Stimulated activated CD4-positive, alpha-beta T cell treated with anti-CD3 and anti-CD28 coated beads, Interleukin-12 subunit alpha, Interleukin-12 subunit beta, amount 100 ng/mL, for 4 hours (primary cell): ENCODE measurements around the gene CDKN3.
A peak's percentile ranks its signal among the peaks of the same experiment; 100 is the strongest.
"Not testable (repeated sequence)": the region's sequence is repeated elsewhere in the genome, so short reads cannot be mapped to it uniquely, and the experiment has no call there.

Source experiments
- DNase-seq: peaks from one replicate; pipeline ENCODE4 v3.0.0-alpha.2; 2020

Gene CDKN3

DNA sequence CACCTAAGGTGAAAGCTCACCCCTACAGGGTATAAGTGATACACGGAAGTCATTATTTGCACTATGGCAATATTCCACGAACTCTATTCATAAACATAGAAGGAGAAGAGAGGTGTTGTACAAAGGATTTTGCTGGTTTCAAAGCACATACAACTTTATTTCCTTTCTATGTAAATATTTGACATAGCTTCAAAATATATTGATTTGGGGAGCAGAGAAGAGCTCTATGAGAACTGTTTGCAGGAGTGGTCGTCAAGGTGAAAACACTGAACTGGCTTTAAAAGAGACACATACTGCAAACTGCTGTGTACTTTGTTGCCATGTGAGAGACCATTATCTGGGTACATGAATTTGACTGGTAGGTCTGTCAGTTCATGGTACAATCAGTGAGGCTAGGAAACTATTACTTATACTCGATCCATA lies 27.7 kb downstream of the CDKN3 start:
- no peak for DNase-seq

DNA sequence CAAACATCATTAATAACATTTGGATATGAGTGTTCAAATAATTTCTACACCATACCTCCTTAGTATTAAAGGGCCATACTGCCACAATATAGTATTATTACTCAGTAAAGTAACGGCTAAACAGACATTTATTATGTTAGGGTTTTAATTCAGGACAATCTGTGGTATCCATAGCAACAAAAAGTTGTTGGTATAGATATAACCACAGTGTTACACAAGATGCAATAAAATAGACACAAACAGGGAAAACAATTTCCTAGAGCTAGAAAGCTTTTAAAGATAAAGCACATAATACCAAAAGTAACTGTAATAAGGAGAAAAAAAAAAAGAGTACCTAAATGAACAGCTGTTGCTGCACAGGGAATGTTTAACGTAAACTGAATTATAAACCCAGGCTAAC lies 28.3 kb downstream of the CDKN3 start:
- DNase-seq, result no peak

DNA sequence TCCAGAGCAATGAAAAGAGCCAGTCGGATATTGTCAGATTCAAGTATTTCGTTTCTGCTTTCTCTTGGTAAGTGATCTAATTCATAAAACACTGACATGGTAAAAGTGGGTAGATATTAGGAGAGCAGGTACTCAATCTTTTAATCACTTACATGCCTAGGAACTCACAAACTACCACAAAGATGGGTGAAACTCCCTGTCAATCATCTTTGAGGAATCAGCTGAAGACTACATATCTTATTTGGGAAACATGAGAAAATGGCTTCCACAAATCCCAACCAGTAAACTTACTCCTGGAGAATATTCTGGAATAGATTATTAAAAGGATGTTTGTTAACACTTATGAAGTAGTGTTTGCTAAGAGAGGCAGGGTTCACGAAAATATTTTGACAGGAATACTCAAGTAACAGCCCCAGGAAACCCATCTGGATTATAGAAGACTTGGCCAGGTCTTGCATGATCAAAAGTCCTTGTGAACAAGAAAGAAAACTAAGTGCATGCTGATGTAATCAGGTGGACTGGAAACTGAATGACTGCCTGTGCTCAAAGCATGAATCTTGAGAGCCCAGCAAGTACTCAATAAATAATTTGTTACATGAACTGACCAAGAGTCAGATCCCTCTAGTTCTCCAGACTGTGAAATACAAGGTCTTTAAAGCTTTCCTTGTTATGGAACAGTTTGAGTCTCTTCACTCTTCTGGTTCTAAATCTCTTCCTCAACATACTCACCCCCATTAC lies 28.9 kb downstream of the CDKN3 start:
- DNase-seq, result no peak

DNA sequence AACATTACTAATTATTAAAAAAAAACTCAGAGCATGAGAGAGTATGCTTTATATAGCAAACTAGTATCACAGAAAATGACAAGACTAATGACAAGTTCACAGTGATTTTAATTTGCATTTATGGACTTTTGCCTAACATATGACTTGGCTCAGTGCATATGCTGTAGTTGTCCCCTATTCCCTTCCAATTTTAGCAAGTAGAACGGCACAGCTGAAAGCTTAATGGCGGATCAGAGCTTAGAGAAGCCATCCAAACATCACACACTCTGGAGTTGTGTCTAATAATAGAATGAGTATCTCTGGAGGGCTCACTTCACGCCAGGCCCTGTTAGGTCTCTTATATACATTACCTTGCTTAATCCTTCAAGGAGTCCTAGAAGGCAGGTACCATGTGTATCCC lies 31.1 kb downstream of the CDKN3 start:
- no peak for DNase-seq

DNA sequence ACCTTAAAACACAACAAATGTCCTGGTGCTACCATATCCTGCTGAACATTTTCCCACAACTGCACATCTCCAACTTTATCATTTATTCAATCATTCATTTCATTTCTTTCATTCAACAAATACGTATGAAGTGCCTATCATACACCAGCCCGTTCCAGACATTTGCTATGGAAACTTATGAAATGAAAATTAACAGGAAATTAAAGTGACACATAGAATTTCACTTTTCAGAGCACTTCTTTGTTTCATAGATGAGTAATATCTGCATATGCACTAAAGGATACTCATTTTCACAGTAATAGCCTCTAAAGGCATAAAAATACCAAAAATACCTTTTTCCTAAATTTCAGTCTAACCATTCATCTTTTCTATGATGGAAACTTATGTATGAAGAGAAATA lies 31.7 kb downstream of the CDKN3 start:
- no peak for DNase-seq

DNA sequence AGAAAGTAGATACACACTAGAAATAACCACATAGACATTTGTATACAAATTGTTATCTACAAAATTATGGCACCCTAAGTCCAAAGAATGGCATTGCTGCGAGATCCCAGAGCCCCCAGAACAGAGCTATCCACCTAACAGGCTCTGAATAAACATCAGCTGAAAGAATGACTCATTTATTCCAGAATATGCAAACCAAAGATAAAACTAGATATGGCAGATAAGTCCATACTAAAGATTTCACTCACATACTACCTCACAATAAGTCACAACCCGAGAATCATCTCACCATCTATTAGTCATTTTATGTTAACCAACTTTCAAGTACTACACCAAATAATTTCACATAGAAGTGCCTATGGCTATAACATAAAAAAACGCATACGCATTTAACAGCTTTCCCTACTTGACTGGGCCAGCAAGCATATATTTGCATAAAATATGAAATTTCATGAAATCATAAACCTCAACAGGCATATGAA lies 38.7 kb downstream of the CDKN3 start:
- peak; percentile 6 for DNase-seq

DNA sequence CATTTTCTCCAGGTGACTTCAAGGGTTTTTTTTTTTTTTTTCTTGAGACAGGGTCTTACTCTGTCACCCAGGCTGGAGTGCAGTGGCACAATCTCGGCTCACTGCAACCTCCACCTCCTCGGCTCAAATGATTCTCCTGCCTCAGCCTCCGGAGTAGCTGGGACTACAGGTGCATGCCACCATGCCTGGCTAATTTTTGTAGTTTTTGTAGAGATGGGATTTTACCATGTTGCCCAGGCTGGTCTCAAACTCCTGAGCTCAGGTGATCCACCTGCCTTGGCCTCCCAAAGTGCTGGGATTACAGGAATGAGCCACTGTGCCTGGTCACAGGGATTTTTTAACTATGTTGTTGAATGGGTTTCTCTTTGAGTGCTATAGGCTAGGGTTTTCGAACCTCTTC lies 41.1 kb downstream of the CDKN3 start:
- DNase-seq, result not testable (repeated sequence)

DNA sequence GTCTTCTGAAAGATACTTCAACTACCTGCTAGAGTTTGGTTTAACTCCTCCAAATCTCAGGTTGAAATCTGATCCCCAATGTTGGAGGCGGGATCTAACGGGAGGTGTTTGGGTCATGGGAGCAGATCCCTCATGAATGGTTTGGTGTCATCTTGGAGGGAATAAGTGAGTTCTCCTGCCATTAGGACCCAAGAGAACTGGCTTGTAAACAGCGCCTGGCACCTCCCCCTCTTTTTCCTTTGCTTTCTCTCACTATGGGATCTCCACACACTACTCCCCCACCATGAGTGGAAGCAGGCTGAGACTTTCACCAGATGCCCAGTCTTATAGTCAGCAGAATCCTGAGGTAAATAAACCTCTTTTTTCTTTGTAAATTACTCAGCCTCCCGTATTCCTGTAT lies 41.9 kb downstream of the CDKN3 start:
- no peak for DNase-seq

DNA sequence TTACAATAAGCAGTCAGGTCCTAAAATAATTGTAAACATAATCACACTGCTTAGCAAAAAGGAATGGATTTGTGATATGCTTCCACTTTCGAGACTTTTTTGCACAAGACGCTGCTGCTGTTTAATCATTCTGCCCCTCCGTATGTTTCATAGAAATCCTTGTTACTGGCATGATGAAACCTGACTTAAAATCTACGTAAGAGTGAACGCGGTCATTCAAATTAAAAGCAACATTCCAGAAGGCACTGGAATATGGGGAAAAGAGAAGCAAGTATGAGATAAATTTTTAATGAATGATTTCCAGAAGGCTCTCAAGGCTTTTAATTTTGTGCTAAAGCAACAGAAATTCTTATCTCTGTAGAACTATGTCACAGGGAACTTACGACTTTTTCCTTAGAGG lies 43.2 kb downstream of the CDKN3 start:
- DNase-seq, result no peak

DNA sequence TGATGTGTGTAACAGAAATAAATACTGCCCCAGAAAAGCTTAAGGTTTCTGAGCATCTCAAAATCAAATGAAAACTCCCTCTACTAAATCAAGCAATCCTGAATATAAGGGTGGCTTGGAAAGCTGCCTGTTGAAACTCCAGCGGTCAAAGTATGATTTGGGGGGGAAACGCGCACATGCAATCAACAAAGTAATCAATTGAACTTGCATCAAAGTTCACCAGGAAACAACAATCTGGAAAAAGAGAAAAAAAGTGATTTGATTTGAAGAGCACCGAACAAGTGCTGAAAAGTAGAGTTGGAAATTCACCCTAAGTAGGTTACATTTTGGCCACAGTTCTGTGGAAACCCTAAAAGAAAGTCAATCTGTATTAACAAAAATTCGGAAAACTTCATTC lies 43.7 kb downstream of the CDKN3 start:
- no peak for DNase-seq

DNA sequence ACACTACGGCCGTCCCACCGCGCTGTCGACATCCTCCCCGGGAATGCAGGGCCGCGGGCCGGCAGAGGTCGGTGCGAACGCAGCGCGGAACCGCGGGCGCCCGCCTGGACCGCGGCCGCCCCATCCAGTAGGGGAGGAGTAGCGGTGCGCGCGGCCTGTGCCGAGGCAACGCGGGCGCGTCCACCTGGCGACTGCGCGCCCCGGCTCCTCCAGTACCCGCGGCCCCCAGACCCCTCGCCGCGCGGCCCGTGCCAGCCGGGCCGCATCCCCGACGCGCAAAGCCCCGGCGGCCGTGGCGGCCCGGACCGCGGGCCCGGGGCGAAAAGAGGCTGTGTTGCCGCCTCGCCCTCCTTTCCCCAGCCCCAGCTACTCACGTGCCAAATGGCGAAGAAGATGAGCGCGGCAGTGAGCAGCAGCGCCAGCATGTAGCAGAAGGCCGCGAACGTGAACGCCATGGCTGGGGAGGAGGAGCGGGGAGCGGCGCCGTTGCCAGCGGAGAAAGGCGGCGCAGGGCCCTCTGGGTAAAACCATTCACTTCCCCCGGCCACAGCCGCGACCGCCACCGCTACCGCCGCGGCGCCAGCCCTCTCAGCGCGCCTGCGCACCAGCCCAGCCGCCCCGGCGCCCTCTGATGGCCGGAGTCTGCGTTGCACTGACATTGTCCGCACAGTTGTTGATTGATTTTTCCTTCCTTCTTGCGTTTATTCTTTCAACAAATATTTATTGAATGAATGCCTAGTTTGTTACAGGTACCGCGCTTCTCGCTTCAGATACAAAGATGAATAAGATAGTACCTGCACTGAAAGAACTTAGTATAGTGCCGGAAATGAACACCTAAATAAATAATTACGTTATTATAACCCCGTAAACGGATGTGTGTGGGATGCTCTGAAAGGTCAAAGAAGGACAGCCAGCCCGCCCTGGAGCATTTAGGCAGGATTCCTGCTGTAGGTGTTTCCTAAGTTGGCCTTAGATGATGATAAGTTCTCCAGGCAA lies 44.4 kb downstream of the CDKN3 start, which contains the start of gene CNIH1:
Gene CNIH1, minus strand, starts transcription at position 502 of the 996 bp plus-strand sequence. Its CDS starts 47 bp downstream, at position 455.
- DNase-seq, result peak; percentile 91

DNA sequence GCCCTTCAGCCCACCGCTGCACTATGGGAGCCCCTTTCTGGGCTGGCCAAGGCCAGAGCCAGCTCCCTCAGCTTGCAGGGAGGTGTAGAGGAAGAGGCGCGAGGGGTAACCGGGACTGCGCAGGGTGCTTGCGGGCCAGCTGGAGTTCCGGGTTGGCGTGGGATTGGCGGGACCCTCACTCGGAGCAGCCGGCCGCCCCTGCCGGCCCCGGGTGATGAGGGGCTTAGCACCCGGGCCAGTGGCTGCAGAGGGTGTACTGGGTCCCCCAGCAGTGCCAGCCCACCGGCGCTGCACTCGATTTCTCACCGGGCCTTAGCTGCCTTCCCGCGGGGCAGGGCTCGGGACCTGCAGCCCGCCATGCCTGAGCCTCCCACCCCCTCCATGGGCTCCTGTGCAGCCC lies 46.2 kb downstream of the CDKN3 start:
- not testable (repeated sequence) for DNase-seq

DNA sequence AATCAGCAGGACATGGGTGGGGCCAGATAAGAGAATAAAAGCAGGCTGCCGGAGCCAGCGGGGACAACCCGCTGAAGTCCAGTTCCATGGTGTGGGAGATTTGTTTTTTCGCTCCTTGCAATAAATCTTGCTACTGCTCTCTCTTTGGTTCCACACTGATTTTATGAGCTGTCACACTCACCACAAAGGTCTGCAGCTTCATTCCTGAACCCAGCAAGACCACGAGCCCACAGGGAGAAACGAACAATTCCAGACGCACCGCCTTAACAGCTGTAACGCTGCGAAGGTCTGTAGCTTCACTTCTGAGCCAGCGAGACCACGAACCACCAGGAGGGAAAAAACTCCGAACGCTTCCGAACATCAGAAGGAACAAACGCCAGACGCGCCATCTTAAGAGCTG lies 47.2 kb downstream of the CDKN3 start:
- DNase-seq, result no peak

DNA sequence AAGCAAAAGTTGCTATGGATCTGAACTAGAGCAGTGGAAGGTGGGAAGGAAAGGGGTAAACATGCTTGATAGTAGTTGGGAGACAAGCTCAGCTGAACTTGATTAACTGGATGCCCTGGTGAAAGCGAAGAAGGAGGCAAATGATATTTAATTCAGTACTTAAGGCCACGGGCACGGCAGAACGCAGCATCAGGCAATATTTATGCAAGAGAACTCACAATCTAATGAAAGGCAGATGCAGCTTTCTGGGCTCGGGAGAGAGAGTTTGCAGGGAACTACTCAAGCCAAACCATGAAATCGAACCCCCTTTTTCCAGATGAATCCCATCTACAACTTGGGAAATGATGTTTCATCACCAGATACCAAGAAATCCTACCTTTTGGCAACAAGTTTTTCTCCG lies 47.9 kb downstream of the CDKN3 start:
- no peak for DNase-seq

DNA sequence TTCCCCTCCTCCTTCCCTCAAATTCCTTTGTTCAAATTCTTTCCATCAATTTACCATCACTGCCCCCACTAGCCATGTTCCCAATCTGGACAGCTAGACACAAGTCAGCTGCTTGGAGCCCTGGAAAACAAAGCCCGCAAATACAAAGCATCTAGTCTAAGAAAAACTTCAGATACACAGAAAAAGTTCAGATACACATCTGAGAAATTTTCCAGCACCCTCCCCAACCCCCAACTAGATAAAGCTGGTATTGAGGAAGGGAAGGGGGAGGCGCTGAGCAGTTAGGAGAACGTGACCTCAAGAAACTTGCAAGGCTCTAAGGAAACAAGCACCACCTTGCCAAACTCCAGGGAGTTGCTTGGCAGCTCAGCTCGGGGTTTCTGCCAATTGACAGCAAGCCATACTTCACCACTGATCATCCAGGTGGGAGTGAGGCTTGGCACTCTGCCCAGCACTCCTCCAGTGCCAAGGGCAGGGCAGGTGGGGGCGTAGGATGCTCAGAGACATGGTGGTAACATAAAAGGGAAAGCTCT lies 49.4 kb downstream of the CDKN3 start:
- no peak for DNase-seq

DNA sequence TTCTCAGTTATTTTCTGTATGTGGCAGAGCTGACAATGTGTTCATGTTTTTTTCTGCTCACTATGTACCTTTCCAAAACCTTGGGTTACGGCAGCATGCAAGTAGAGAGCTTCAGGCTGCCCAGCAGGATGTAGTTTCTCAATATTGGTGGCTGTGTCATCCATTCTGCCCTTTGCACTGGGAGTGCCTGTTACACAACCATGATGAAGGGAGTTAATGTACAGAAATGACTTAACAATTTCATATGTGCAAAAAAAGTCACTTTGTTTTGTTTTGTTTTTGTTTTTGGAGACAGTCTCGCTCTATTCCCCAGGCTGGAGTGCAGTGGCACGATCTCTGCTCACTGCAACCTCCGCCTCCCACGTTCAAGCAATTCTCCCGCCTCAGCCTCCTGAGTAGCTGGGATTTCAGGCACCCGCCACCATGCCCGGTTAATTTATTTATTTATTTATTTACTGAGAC lies 50.5 kb downstream of the CDKN3 start:
- DNase-seq, result no peak

DNA sequence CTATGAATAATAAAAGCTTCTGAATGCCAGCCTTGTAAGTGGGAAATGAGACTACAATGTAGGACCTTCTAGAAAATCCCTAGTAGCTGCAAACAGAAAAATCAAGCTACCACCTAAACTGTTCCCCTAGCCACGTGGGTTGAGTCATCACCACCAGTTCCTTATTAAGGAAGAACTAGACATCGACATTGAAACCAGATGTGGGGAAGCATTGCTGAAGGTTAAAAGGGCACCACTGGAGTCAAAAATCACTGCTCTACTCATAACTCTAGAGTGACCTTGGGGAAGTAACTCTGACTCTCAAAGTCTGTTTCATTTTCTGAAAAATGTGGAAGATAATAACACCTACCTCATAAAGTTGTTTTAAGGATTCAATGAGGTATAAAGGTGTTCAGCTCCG lies 53.7 kb downstream of the CDKN3 start:
- no peak for DNase-seq

DNA sequence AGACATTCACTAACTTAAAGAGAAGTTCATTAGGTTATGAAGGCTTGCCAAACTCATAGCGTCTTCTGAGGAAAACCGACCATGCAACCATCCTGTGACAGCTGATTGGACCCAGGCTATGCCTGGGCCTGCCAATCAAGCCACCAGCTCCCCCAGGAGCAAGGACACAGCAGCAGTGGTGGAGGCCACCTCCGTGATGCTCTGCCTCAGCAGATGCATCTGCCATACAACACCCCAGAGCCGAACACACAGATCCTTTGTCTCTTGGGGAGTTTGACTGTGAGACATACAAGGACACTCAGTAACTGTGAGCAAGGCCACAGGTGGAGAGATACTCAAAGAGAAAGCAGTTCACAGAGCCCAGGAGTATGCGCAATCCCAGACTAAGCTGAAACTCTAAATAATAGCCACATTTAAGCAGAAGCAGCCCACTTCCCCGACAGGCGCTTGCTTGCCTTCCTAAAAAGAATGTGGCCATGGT lies 54.4 kb downstream of the CDKN3 start:
- no peak for DNase-seq

DNA sequence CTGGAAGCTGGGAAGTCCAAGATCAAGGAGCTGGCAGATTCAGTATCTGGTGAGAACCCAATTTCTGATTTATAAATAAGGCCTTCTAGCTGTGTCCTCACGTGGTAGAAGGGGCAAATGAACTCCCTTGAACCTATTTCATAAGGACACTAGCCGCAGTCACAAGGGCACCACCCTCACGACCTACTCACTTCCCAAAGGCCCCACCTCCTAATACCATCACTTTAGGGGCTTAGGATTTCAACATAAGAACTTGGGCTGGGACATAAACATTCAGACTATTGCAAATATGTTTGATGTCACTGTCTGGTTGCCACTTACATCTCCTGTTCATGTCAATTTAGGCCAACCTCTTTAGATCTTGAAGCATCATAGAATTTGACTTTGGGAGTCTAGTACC lies 55.2 kb downstream of the CDKN3 start:
- no peak for DNase-seq

DNA sequence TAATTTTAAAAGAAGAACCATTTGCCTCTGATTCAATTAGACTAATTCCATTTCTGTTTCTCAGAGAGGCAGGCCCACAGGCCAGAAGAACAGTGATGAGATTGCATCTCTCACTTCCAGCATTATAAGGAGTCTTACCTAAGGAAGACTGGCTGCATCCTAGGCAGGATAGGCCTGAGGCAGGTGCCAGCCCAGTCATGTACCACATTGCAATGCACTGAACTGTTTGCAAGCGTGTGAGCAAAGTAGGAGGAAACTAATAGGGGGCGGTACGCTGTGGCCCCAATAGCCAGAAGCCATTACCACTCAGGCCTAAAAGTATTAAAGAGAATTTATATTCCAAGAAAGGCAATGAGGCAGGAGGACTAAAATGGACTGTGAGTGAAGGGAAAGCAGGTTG lies 56.4 kb downstream of the CDKN3 start:
- DNase-seq, result no peak

DNA sequence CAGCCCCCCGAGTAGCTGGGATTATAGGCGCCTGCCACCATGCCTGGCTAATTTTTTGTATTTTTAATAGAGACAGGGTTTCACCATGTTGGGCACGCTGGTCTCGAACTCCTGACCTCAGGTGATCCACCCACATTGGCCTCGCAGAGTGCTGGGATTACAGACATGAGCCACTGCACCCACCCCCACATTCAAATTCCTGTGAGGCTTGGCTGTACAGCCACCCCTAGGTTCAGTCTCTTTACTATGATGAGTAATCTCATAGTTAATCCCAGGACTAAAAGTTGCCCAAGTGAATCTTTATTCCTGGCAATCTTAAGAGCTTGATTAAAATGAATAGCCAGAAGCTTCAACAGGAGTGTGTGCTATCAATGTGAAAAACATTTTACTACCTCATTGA lies 57.2 kb downstream of the CDKN3 start:
- not testable (repeated sequence) for DNase-seq

DNA sequence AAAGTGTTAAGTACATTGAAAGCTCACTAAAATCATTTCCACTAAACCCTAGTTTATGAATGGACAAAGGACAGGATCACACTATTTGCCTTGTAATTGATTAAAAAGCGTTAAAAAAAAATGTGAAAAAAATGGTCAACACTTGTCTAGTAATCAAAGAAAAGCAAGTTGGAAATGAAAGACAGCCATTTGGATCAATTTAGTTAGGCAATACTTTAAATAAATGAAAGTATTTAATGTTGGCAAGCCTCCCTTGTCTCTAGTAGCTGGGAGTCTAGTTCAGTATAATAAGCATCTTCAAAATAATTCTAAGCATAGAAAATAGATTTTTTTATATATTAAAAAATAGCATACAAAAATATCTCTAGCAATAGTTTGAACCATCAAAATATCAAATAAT lies 58.6 kb downstream of the CDKN3 start:
- no peak for DNase-seq
